ENCODE results near the gene HDAC3.

HDAC3 gene

GRCh38 chr5:141633871-141634561 is 2.6 kb downstream of the HDAC3 start:
- POLR2A ChIA-PET, result interaction anchor here (0.6 to 0.8 kb wide), 3 partner anchors 15 to 1086 kb away, joined by 3 to 5 read pairs (median 4); partner anchors contain the start of gene EIF4EBP3
- CTCF ChIA-PET, result interaction anchor here (1.1 to 26.1 kb wide), 10 partner anchors 14 to 75 kb away, joined by 3 to 442 read pairs (median 4); partner anchors contain the start of genes DIAPH1 and FCHSD1
- TF ChIP-seq, protein P1, sequence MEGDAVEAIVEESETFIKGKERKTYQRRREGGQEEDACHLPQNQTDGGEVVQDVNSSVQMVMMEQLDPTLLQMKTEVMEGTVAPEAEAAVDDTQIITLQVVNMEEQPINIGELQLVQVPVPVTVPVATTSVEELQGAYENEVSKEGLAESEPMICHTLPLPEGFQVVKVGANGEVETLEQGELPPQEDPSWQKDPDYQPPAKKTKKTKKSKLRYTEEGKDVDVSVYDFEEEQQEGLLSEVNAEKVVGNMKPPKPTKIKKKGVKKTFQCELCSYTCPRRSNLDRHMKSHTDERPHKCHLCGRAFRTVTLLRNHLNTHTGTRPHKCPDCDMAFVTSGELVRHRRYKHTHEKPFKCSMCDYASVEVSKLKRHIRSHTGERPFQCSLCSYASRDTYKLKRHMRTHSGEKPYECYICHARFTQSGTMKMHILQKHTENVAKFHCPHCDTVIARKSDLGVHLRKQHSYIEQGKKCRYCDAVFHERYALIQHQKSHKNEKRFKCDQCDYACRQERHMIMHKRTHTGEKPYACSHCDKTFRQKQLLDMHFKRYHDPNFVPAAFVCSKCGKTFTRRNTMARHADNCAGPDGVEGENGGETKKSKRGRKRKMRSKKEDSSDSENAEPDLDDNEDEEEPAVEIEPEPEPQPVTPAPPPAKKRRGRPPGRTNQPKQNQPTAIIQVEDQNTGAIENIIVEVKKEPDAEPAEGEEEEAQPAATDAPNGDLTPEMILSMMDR (IDR thresholded peaks at IDR 0.05; ENCODE audit: control extremely low read depth, extremely low read depth, low read depth, missing control alignments), result no peak
- peak; percentile 73 for DNase-seq (ENCODE audit: extremely low spot score)

DNA sequence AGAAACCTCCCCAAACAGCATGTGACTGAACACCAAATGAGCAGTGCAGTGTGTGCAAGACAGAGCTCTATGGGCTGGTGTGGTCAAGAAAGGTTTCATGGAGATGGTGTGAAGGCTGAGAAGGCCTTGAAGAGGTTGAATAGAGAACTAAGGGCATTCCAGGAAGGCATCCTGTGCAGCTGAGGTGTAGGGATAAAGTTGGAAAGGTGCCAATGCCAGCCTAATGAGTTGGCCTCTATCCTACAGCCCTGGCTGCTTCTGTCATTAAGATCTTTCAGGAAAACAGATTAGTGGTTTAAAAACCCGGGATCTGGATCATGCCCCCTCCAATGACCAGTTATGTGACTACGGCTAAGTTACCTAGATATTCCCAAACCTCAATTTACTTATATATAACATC is 4.0 kb downstream of the HDAC3 start:
- ChIA-PET CTCF (interaction anchor here (1.1 to 26.1 kb wide), 7 partner anchors 9 to 69 kb away, joined by 4 to 442 read pairs (median 11); partner anchors contain the start of gene DIAPH1), POLR2A (no interaction called here)
- TF ChIP-seq, protein P1 (IDR thresholded peaks at IDR 0.05; ENCODE audit: control extremely low read depth, extremely low read depth, low read depth, missing control alignments), result no peak
- no peak for DNase-seq (ENCODE audit: extremely low spot score)

DNA sequence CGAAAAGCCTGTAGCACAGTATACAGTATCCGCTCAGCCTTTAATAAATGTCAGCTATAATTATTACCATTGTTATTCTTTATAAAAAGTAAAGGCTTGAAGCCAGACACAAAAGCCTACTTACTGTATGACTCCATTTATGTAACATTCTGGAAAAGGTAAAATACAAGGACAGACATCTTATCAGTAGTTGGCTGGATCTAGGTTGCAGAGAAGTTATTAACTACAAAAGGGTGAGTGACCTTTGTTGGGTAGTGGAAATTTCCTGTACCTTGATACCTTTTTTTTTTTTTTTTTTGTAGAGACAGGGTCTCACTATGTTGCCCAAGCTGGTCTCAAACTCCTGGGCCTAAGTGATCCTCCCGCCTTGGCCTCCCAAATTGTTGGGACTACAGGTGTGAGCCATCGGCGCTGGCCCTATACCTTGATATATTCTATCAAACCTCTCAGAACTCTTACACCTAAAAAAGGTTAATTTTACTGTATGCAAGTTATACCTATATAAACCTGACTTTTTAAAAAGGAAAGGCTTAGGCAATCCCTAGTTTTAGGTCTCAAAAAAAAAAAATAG is 6.0 kb downstream of the HDAC3 start:
- DNase-seq (ENCODE audit: extremely low spot score), result no peak
- CTCF ChIA-PET, result interaction anchor here (1.0 to 26.1 kb wide), 4 partner anchors 11 to 384 kb away, joined by 3 to 442 read pairs (median 57); partner anchors contain the start of gene DIAPH1

DNA sequence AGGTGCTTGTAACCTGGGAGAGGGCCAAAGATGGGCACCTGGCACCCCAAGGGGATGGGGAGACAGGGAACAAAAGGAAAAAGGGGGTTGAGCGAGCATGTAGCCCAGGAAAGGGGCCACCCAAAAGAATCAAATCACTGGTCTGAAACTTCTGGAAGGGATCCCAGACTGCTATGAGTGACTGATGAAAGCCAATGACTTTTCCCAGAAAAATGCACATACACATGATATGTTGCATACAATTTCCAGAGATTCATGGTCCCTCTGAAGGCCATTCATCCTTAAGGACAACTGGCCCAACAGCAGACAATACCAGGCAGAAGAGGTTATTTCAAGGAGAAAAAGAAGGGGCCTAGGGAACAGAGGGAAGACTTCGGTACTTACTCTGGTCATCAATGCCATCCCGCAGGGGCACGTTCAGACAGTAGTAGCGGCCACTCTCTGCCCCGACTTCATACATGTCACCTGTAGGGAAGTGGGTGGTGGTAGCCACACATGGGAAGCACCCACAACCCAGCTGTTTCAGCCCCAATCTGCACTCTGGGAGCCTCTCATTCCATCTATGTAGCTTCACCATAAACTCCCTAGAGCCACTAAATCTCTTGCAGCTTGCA is 8.4 kb downstream of the HDAC3 start:
- CTCF ChIA-PET, result interaction anchor here (1.2 to 26.1 kb wide), 4 partner anchors 9 to 38 kb away, joined by 3 to 442 read pairs (median 400); partner anchors contain the start of genes DIAPH1, FCHSD1, HDAC3 and RELL2
- DNase-seq (ENCODE audit: extremely low spot score), result no peak
- TF ChIP-seq, protein P1 (IDR thresholded peaks at IDR 0.05; ENCODE audit: control extremely low read depth, extremely low read depth, low read depth, missing control alignments), result no peak
- POLR2A ChIA-PET, result no interaction called here

More for the DNA sequence above, 6.0 kb downstream of the HDAC3 start:
- TF ChIP-seq, protein P1 (IDR thresholded peaks at IDR 0.05; ENCODE audit: control extremely low read depth, extremely low read depth, low read depth, missing control alignments), result no peak
- POLR2A ChIA-PET, result no interaction called here

- no peak for DNase-seq (ENCODE audit: extremely low spot score)
- TF ChIP-seq, protein P1 (IDR thresholded peaks at IDR 0.05; ENCODE audit: control extremely low read depth, extremely low read depth, low read depth, missing control alignments), result no peak
- CTCF ChIA-PET, result interaction anchor here (0.8 to 17.1 kb wide), 5 partner anchors 13 to 66 kb away, joined by 3 to 442 read pairs (median 6); partner anchors contain the start of genes HDAC3 and RELL2
- POLR2A ChIA-PET, result interaction anchor here (0.7 kb wide), 1 partner anchor 21 kb away, joined by 8 read pairs; no protein-coding TSS in a partner anchor
Measured at GRCh38 chr5:141623611-141624010, 13.0 kb downstream of the HDAC3 start.

DNA sequence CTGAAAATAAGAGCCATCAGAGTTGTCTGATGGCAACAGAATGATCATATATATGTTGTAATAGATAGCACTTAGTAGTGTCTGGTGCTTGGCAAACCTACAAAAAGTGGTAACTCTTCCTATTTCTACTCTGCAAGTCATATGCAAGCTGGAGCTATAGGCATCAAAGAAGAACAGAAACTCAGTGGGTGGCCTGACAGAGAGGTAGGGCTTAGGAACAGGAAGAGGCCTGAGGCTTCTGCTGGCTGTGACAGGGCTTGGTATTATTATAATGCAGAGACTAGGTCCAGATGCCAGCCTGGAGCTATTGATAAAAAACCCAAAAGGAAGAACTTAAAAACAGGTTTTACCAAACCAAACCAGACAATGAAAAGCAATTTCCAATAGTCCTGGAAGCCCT is 13.5 kb downstream of the HDAC3 start:
- DNase-seq (ENCODE audit: extremely low spot score), result peak; percentile 52
- ChIA-PET CTCF (interaction anchor here (0.8 to 17.1 kb wide), 5 partner anchors 14 to 66 kb away, joined by 3 to 442 read pairs (median 6); partner anchors contain the start of genes HDAC3 and RELL2), POLR2A (no interaction called here)
- TF ChIP-seq, protein P1 (IDR thresholded peaks at IDR 0.05; ENCODE audit: control extremely low read depth, extremely low read depth, low read depth, missing control alignments), result no peak

Measured in GM10248 (cell line).